K562 (cell line): Measurements from ENCODE around the gene CIP2A. TPM values are rescaled to one million over a fixed set of nuclear protein-coding genes. Genes with fewer than 3 reads are reported as not detected.

Experiments
- CBFA2T3 ChIP-seq: fragments of 450-650 bp; IDR thresholded peaks from 2 replicates; pipeline ENCODE4 v1.6.1; 2017
- E2F5 ChIP-seq: sonication (generic); formaldehyde crosslinking; IDR thresholded peaks from 2 replicates; pipeline ENCODE4 v1.8.0; 2022; ENCODE audit warnings: mild to moderate bottlenecking, missing genetic modification reagents
- ID3 ChIP-seq, 2 experiments: fragments of 250-450 bp in 1 of 2; fragments of 450-650 bp in 1 of 2; sonication (Bioruptor Pico) in 1 of 2; IDR thresholded peaks; 2 replicates each; pipeline versions ENCODE4 v1.6.1 to v1.8.0; 2016 to 2021; ENCODE audit warnings: mild to moderate bottlenecking in 2 of 2, moderate library complexity in 2 of 2, missing compliant biosample characterization in 1 of 2, missing genetic modification characterization in 1 of 2
- KAT7 ChIP-seq: sonication (generic); formaldehyde crosslinking; IDR thresholded peaks from 2 replicates; pipeline ENCODE4 v1.8.0; 2022; ENCODE audit warnings: missing genetic modification reagents, mild to moderate bottlenecking, borderline replicate concordance
- KLF6 ChIP-seq: fragments of 250-450 bp; sonication (Bioruptor Pico); IDR thresholded peaks from 2 replicates; pipeline ENCODE4 v1.4.0; 2020; ENCODE audit warnings: mild to moderate bottlenecking, moderate library complexity, borderline replicate concordance
- STAT5A ChIP-seq: IDR thresholded peaks from 2 replicates; pipeline ENCODE4 v1.6.1; 2012; ENCODE audit warnings: low read length, inconsistent platforms, borderline replicate concordance
- ZNF280B ChIP-seq: fragments of 250-450 bp; sonication (Bioruptor Pico); IDR thresholded peaks from 2 replicates; pipeline ENCODE4 v1.5.1; 2021; ENCODE audit warnings: mild to moderate bottlenecking
- ZNF449 ChIP-seq: fragments of 250-450 bp; sonication (Bioruptor Pico); IDR thresholded peaks from 2 replicates; pipeline ENCODE4 v1.8.0; 2022; ENCODE audit warnings: moderate library complexity, mild to moderate bottlenecking, inconsistent platforms
- polyA plus RNA-seq, 8 experiments: library from polyadenylated mRNA; depleted of rRNA in 4 of 8; stranded (reverse) in 5 of 8; unstranded in 3 of 8; fragments of >200 nt; fragmentation: Nextera tagmentation in 2 of 8; fragmentation: Illumina TruSeq in 1 of 8; extraction: Ambion mirVana in 2 of 8; extraction: Trizol in 1 of 8; gene quantifications; 2 replicates each; pipeline versions ENCODE4 v1.2.1 to v1.2.3, GENCODE V29; 2011 to 2014; ENCODE audit warnings: inconsistent platforms in 1 of 8, missing spikeins in 1 of 8
- total RNA-seq, 7 experiments: library from RNA; depleted of rRNA in 6 of 7; stranded (reverse); fragments of >200 nt in 6 of 7; fragmentation: Illumina TruSeq in 2 of 7; extraction: Trizol in 2 of 7; gene quantifications; 2 replicates each; pipeline versions ENCODE4 v1.2.1 to v1.2.3, GENCODE V29; 2011 to 2021; ENCODE audit warnings: low replicate concordance in 1 of 7

CIP2A gene
- total and polyA plus RNA-seq, 9 of the 15 experiments (the other 6 are each of a cell fraction or from before 2014, with no cell fraction given): 10.5 to 41.7 (median 31.5) TPM

- TF ChIP-seq KAT7 (CRISPR knock-in tag) (no peak), ZNF449 (no peak), E2F5 (CRISPR knock-in tag) (no peak), STAT5A (no peak), KLF6 (CRISPR knock-in tag) (no peak), ID3 (CRISPR knock-in tag; IDR thresholded peaks at IDR 0.05) (no peak), ID3 (tag; IDR thresholded peaks at IDR 0.05) (no peak), ZNF280B (CRISPR knock-in tag) (no peak), CBFA2T3 (no peak)
Measured at GRCh38 chr3:108546692-108547091, 42.5 kb downstream of the CIP2A start (continued).
